Measurements from ENCODE around the gene USP34.

GRCh38 chr2:61262699-61263098 is 208.2 kb downstream of the USP34 start:
- TF ChIP-seq POLR2A (IDR thresholded peaks at IDR 0.05; ENCODE audit: extremely low read depth, insufficient read length) (no peak), CTCF (IDR thresholded peaks at IDR 0.05; ENCODE audit: low read depth, low read length) (no peak), MAX (IDR thresholded peaks at IDR 0.05; ENCODE audit: low read depth, low read length) (no peak)

Data from NB4 (cell line).